ENCODE measurements around the gene SEMA4C. TPM values are rescaled to one million over a fixed set of nuclear protein-coding genes. Genes with fewer than 3 reads are reported as not detected.

The SEMA4C gene
- total and polyA plus RNA-seq, 7 donors, result 4.1 to 10.8 (median 9.5) TPM

DNA sequence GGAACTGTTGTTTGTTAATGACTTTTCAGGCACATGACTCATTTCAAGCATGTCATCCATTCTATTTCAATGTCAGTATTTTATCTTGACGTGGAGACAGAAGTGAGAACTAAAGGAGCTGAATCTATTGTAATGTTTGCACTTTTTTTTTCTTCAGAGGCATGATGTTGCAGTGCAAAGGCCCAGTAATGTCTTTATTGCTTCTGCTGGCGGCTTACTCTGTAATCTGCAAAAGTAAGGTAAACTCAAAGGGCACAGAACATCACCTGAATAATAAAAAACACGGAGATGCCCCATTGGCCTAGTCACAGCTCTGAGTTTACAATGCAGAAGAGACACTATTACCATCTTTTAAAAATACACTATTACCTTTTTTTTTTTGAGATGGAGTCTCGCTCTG lies 56.2 kb downstream of the SEMA4C start:
- no peaks in the 10 kb centered on the region for H3K27me3 ChIP-seq (ENCODE audit: insufficient read depth in 3 of 3, low read length in 2 of 3)
- ATAC-seq, result no peak
- 84 to 95% (median 92%) methylated on average over 4 of the region's 4 CpGs for WGBS, 3 donors
- no peak overlapping the region for H3K27ac ChIP-seq
- intact Hi-C loops (cut with DNase I), result no loop called here
- TF ChIP-seq, protein P1, sequence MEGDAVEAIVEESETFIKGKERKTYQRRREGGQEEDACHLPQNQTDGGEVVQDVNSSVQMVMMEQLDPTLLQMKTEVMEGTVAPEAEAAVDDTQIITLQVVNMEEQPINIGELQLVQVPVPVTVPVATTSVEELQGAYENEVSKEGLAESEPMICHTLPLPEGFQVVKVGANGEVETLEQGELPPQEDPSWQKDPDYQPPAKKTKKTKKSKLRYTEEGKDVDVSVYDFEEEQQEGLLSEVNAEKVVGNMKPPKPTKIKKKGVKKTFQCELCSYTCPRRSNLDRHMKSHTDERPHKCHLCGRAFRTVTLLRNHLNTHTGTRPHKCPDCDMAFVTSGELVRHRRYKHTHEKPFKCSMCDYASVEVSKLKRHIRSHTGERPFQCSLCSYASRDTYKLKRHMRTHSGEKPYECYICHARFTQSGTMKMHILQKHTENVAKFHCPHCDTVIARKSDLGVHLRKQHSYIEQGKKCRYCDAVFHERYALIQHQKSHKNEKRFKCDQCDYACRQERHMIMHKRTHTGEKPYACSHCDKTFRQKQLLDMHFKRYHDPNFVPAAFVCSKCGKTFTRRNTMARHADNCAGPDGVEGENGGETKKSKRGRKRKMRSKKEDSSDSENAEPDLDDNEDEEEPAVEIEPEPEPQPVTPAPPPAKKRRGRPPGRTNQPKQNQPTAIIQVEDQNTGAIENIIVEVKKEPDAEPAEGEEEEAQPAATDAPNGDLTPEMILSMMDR (IDR thresholded peaks at IDR 0.05), result no peak
- no peak for DNase-seq
- H3K36me3 ChIP-seq (ENCODE audit: insufficient read depth in 1 of 2, low read depth in 1 of 2), result peaks cover 0 to 30% of the 10 kb centered on the region in 2 donors
- no peak overlapping the region for H3K4me3 ChIP-seq
- H3K4me1 ChIP-seq, result peaks cover 44% of the 10 kb centered on the region
- H3K9me3 ChIP-seq, result no peaks in the 10 kb centered on the region

DNA sequence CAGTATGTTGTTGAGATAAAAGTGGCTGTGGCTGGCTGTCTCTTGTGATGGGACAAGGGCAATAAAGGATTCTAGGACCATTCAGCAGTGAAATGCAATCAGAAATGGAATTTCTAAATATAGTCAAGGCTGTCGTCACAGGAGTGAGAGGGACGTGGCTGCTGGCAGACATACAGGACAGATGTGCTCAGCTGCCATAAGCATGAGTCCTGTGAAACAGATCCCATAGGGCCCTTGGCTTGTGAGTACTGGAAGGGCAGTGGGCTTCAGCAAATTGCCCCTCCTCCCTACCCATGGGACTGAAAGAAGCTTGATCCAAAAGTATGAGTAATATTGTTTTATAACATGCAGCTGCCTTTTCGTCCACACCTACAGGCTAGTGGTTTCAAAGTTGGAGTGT lies 58.0 kb downstream of the SEMA4C start:
- Histone ChIP-seq H3K9me3 (no peaks in the 10 kb centered on the region), H3K36me3 (ENCODE audit: insufficient read depth in 1 of 2, low read depth in 1 of 2) (peaks cover 0 to 35% of the 10 kb centered on the region in 2 donors), H3K4me1 (peaks cover 30% of the 10 kb centered on the region), H3K27me3 (ENCODE audit: insufficient read depth in 3 of 3, low read length in 2 of 3) (no peaks in the 10 kb centered on the region), H3K27ac (peak overlapping the region; percentile 71), H3K4me3 (no peak overlapping the region)
- peak; percentile 64 to 84 for DNase-seq
- WGBS, 3 donors, result 15 to 22% (median 16%) methylated on average over 3 of the region's 3 CpGs
- intact Hi-C loops (cut with DNase I), result no loop called here
- TF ChIP-seq, protein P1 (IDR thresholded peaks at IDR 0.05), result no peak
- peak; percentile 17 to 51 (median 38) for ATAC-seq

DNA sequence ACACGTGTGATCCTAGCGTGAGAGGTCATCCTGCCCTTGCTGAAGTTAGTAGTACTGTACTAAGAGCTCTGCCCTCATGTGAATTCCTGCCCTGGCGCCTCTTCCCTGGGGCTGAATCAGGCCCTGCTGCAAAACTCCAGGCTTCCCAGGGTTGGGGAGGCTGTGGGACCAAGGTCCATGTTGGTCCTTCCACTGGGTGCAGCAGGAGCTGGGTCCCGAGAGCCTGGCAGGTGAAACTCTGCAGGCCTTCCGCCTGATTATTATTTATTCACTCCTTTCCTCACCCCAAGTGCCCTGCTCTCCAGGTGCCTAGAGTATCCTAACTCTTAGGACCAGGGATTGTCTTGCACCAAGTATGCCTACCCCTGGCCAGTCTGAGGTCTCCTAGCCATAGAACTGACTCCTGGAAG lies 59.1 kb downstream of the SEMA4C start:
- no peaks in the 10 kb centered on the region for H3K27me3 ChIP-seq (ENCODE audit: insufficient read depth in 3 of 3, low read length in 2 of 3)
- H3K9me3 ChIP-seq, result no peaks in the 10 kb centered on the region
- intact Hi-C loops (cut with DNase I), result no loop called here
- H3K27ac ChIP-seq, result peak overlapping the region; percentile 71
- TF ChIP-seq, protein P1 (IDR thresholded peaks at IDR 0.05), result no peak
- H3K4me3 ChIP-seq, result no peak overlapping the region
- peaks cover 0 to 40% of the 10 kb centered on the region in 2 donors for H3K36me3 ChIP-seq (ENCODE audit: insufficient read depth in 1 of 2, low read depth in 1 of 2)
- H3K4me1 ChIP-seq, result peaks cover 30% of the 10 kb centered on the region
- ATAC-seq (no peak), DNase-seq (no peak)
- 75 to 88% (median 86%) methylated on average over 5 of the region's 5 CpGs for WGBS, 3 donors

DNA sequence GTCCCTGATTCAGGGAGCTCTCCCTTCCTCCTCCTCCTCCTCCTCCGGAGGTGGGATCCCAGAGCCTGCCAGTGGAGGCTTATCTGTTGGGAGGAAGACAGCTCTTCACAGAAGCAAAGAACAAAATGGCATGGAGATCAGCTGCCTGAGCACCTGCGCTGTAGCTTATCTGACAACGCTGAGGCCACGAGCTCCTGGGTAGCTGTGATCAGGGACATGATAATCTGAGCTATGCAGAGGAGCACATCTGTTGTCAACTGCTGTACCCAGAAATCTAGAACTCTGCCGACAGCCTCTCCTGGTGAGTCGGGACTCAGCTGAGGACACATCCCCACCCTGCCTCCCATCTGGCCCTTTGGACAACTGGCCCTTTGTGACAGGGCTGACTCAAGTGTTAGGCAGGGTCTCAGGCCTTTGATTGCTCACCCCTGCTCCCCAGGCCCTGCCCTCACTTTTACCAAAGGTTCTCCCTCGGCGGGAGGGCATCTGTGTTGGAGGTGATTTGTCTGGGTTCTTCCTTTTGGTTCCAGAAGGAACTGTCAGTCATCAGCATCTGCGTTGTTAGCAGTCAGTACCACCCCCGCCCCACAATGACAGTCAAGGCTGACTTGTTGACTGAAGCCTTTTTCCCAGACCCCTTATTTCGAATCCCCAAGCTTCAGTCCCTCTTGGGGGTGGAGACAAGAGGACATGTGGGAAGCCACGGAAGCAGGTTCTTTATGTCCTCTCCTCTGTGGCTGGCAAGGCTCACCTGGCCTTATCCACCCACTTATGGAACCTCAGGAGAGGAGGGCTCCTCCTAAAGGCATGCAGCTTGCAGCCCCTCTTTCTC lies 59.7 kb downstream of the SEMA4C start:
- no peak overlapping the region for H3K4me3 ChIP-seq
- H3K9me3 ChIP-seq, result no peaks in the 10 kb centered on the region
- H3K27me3 ChIP-seq (ENCODE audit: insufficient read depth in 3 of 3, low read length in 2 of 3), result no peaks in the 10 kb centered on the region
- intact Hi-C loops (cut with DNase I), result loop anchor here in 1 of 2 donors (5.0 kb wide), 1 partner anchor 43 kb away; no protein-coding TSS in a partner anchor
- no peak overlapping the region for H3K27ac ChIP-seq
- ATAC-seq (no peak), DNase-seq (no peak)
- WGBS, 3 donors, result 76 to 80% (median 78%) methylated on average over 12 of the region's 12 CpGs
- TF ChIP-seq, protein P1 (IDR thresholded peaks at IDR 0.05), result no peak
- peaks cover 29% of the 10 kb centered on the region for H3K4me1 ChIP-seq
- H3K36me3 ChIP-seq (ENCODE audit: insufficient read depth in 1 of 2, low read depth in 1 of 2), result peaks cover 0 to 40% of the 10 kb centered on the region in 2 donors

Other genes with a start within 250 kb of the SEMA4C start
- gene KANSL3, start 231.8 kb downstream of the SEMA4C start, total RNA-seq, result 10 to 100 TPM; 49.2 to 55.3 (median 50.6) TPM
- 100 to 1,000 TPM in 1 of 3 donors, 10 to 100 TPM in 2; 25.9 to 101 (median 32.6) TPM for gene KANSL3, start 231.8 kb downstream of the SEMA4C start, polyA plus RNA-seq
- not detected for gene FER1L5, start 227.3 kb downstream of the SEMA4C start, total RNA-seq
- under 1 TPM in 1 of 3 donors, not detected in 2; 0.01 TPM for gene FER1L5, start 227.3 kb downstream of the SEMA4C start, polyA plus RNA-seq
- 10 to 100 TPM; 10.0 to 20.7 (median 12.9) TPM for gene LMAN2L, start 130.0 kb downstream of the SEMA4C start, total RNA-seq
- gene LMAN2L, start 130.0 kb downstream of the SEMA4C start, polyA plus RNA-seq, result 10 to 100 TPM in 2 of 3 donors, 1 to 10 TPM in 1; 8.6 to 24.1 (median 12.7) TPM
- 10 to 100 TPM in 3 of 4 donors, 1 to 10 TPM in 1; 9.9 to 28.8 (median 14.3) TPM for gene CNNM4, start 109.2 kb downstream of the SEMA4C start, total RNA-seq
- 10 to 100 TPM in 1 of 3 donors, 1 to 10 TPM in 2; 2.7 to 13.6 (median 4.1) TPM for gene CNNM4, start 109.2 kb downstream of the SEMA4C start, polyA plus RNA-seq
- 10 to 100 TPM in 3 of 4 donors, 1 to 10 TPM in 1; 7.2 to 12.6 (median 10.9) TPM for gene CNNM3, start 53.8 kb downstream of the SEMA4C start, total RNA-seq
- 1 to 10 TPM; 4.2 to 7.7 (median 6.4) TPM for gene CNNM3, start 53.8 kb downstream of the SEMA4C start, polyA plus RNA-seq
- gene ANKRD23, start 26.1 kb downstream of the SEMA4C start, total RNA-seq, result 1,000 to 10,000 TPM in 2 of 4 donors, 100 to 1,000 TPM in 2; 788 to 1,374 (median 978) TPM
- gene ANKRD23, start 26.1 kb downstream of the SEMA4C start, polyA plus RNA-seq, result 100 to 1,000 TPM; 256 to 608 (median 529) TPM
- 100 to 1,000 TPM in 1 of 4 donors, 10 to 100 TPM in 3; 53.3 to 101 (median 78.7) TPM for gene ANKRD39, start 12.1 kb downstream of the SEMA4C start, total RNA-seq
- gene ANKRD39, start 12.1 kb downstream of the SEMA4C start, polyA plus RNA-seq, result 10 to 100 TPM; 19.2 to 34.0 (median 26.2) TPM
- not detected for gene FAM178B, start 116.5 kb upstream of the SEMA4C start, total RNA-seq
- under 1 TPM; 0.06 to 0.49 (median 0.16) TPM for gene FAM178B, start 116.5 kb upstream of the SEMA4C start, polyA plus RNA-seq
- 10 to 100 TPM; 14.5 to 39.0 (median 17.3) TPM for gene FAHD2B, start 224.8 kb upstream of the SEMA4C start, total RNA-seq
- gene FAHD2B, start 224.8 kb upstream of the SEMA4C start, polyA plus RNA-seq, result 10 to 100 TPM in 2 of 3 donors, 1 to 10 TPM in 1; 5.7 to 13.9 (median 10.6) TPM
- gene ANKRD36, start 243.1 kb upstream of the SEMA4C start, total RNA-seq, result 1 to 10 TPM; 1.6 to 4.6 (median 2.7) TPM
- 1 to 10 TPM in 1 of 3 donors, under 1 TPM in 2; 0.24 to 1.3 (median 0.91) TPM for gene ANKRD36, start 243.1 kb upstream of the SEMA4C start, polyA plus RNA-seq

Data from psoas muscle (tissue), 8 donors.